ENCODE measurements around the gene AGL. TPM values are rescaled to one million over a fixed set of nuclear protein-coding genes. Genes with fewer than 3 reads are reported as not detected.

The AGL gene
- total RNA-seq, 1 experiment from 2014 or later, result 12.0 TPM

DNA sequence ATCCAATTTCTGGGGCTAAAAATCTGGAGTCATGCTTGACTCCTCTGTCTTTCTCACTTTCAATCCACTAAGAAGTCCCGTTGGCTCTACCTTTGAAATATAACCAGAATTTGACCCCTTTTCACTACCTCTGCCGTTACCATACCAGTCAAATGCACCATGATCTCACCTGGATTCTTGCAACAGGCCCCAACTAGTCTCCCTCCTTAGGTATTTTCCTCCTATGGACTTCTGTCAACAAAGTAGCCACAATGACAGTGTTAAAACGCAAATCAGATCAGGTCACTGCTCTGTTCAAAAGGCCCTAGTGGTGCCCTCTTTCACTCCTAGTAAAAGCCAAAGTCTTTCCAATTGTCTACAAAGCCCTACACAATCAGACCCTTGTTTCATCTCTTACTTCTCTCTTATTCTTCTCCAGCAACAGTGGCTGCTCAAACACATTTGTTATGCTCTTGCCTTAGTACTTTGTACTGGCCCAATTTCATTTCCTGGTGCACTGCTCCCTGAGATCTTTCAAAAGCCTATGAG lies 35.7 kb upstream of the AGL start:
- TF ChIP-seq, protein P1, sequence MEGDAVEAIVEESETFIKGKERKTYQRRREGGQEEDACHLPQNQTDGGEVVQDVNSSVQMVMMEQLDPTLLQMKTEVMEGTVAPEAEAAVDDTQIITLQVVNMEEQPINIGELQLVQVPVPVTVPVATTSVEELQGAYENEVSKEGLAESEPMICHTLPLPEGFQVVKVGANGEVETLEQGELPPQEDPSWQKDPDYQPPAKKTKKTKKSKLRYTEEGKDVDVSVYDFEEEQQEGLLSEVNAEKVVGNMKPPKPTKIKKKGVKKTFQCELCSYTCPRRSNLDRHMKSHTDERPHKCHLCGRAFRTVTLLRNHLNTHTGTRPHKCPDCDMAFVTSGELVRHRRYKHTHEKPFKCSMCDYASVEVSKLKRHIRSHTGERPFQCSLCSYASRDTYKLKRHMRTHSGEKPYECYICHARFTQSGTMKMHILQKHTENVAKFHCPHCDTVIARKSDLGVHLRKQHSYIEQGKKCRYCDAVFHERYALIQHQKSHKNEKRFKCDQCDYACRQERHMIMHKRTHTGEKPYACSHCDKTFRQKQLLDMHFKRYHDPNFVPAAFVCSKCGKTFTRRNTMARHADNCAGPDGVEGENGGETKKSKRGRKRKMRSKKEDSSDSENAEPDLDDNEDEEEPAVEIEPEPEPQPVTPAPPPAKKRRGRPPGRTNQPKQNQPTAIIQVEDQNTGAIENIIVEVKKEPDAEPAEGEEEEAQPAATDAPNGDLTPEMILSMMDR (IDR thresholded peaks at IDR 0.05), result no peak
- no peak for TF ChIP-seq TCF7L2 (IDR thresholded peaks at IDR 0.05; ENCODE audit: low read depth, low read length)
- TF ChIP-seq, protein P2, sequence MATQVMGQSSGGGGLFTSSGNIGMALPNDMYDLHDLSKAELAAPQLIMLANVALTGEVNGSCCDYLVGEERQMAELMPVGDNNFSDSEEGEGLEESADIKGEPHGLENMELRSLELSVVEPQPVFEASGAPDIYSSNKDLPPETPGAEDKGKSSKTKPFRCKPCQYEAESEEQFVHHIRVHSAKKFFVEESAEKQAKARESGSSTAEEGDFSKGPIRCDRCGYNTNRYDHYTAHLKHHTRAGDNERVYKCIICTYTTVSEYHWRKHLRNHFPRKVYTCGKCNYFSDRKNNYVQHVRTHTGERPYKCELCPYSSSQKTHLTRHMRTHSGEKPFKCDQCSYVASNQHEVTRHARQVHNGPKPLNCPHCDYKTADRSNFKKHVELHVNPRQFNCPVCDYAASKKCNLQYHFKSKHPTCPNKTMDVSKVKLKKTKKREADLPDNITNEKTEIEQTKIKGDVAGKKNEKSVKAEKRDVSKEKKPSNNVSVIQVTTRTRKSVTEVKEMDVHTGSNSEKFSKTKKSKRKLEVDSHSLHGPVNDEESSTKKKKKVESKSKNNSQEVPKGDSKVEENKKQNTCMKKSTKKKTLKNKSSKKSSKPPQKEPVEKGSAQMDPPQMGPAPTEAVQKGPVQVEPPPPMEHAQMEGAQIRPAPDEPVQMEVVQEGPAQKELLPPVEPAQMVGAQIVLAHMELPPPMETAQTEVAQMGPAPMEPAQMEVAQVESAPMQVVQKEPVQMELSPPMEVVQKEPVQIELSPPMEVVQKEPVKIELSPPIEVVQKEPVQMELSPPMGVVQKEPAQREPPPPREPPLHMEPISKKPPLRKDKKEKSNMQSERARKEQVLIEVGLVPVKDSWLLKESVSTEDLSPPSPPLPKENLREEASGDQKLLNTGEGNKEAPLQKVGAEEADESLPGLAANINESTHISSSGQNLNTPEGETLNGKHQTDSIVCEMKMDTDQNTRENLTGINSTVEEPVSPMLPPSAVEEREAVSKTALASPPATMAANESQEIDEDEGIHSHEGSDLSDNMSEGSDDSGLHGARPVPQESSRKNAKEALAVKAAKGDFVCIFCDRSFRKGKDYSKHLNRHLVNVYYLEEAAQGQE (IDR thresholded peaks at IDR 0.05; ENCODE audit: insufficient read depth in 1 of 2, low read depth in 2 of 2, low read length in 1 of 2), result no peak
- no peak for TF ChIP-seq SIN3A (IDR thresholded peaks at IDR 0.05; ENCODE audit: borderline replicate concordance, insufficient read depth, low read depth, low read length)
- no peak for TF ChIP-seq POLR2AphosphoS5 (IDR thresholded peaks at IDR 0.05; ENCODE audit: low read depth, low read length)
- no peak for DNase-seq (ENCODE audit: low read depth, low spot score)
- no peak overlapping the region for H3K4me3 ChIP-seq (ENCODE audit: low read depth in 2 of 2, low read length in 2 of 2)
- intact Hi-C loops (cut with micrococcal nuclease; ENCODE audit: unreplicated experiment), result no loop called here
- in situ Hi-C loops (cut with HindIII; ENCODE audit: low pct_unique_long_range_greater_than_20kb, low sequenced_read_pairs), result no loop called here
- no peaks in the 10 kb centered on the region for H3K4me1 ChIP-seq (ENCODE audit: control insufficient read depth, insufficient read depth, low read length)
- no peaks in the 10 kb centered on the region for H3K36me3 ChIP-seq (ENCODE audit: control insufficient read depth, insufficient read depth, low read length)
- H3K9me3 ChIP-seq (ENCODE audit: control insufficient read depth, insufficient read depth, low read depth, low read length), result no peaks in the 10 kb centered on the region
- POLR2A ChIA-PET, result no interaction called here
- no peaks in the 10 kb centered on the region for H3K27me3 ChIP-seq (ENCODE audit: control insufficient read depth, insufficient read depth, low read length)
- H3K27ac ChIP-seq (ENCODE audit: low read length), result no peak overlapping the region
- ATAC-seq, result no peak
- no TSS peak for BruUV-seq (replicated peaks)
- CTCF ChIA-PET, result no interaction called here

DNA sequence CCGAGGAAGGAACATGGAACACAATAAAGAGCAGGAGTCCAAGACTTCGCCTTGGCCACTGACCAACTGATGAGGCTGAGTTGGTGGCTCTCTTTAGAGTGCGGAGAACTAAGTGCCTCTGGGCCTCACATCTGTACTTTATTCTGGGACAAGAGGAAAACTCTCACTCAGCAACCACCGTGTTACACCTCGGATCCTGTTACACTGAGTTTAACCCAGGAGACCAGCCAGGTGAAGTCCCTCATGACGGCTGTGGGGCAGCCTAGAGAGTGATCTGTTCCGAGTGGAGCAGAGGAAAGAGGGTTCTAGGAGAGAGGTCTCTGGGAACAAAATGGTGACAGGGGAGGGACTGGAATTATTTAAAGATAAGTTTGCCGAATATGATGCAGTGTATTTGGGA lies 33.5 kb upstream of the AGL start:
- H3K4me3 ChIP-seq (ENCODE audit: low read depth in 2 of 2, low read length in 2 of 2), result no peak overlapping the region
- in situ Hi-C loops (cut with HindIII; ENCODE audit: low pct_unique_long_range_greater_than_20kb, low sequenced_read_pairs), result no loop called here
- H3K4me1 ChIP-seq (ENCODE audit: control insufficient read depth, insufficient read depth, low read length), result no peaks in the 10 kb centered on the region
- intact Hi-C loops (cut with micrococcal nuclease; ENCODE audit: unreplicated experiment), result no loop called here
- ChIA-PET CTCF (no interaction called here), POLR2A (no interaction called here)
- no TSS peak for BruUV-seq (replicated peaks)
- H3K27ac ChIP-seq (ENCODE audit: low read length), result no peak overlapping the region
- no peak for ATAC-seq
- TF ChIP-seq POLR2AphosphoS5 (IDR thresholded peaks at IDR 0.05; ENCODE audit: low read depth, low read length) (no peak), TCF7L2 (IDR thresholded peaks at IDR 0.05; ENCODE audit: low read depth, low read length) (no peak), SIN3A (IDR thresholded peaks at IDR 0.05; ENCODE audit: borderline replicate concordance, insufficient read depth, low read depth, low read length) (no peak)
- TF ChIP-seq, protein P2 (IDR thresholded peaks at IDR 0.05; ENCODE audit: insufficient read depth in 1 of 2, low read depth in 2 of 2, low read length in 1 of 2), result no peak
- TF ChIP-seq, protein P1 (IDR thresholded peaks at IDR 0.05), result no peak
- H3K9me3 ChIP-seq (ENCODE audit: control insufficient read depth, insufficient read depth, low read depth, low read length), result no peaks in the 10 kb centered on the region
- no peaks in the 10 kb centered on the region for H3K27me3 ChIP-seq (ENCODE audit: control insufficient read depth, insufficient read depth, low read length)
- DNase-seq (ENCODE audit: low read depth, low spot score), result no peak
- H3K36me3 ChIP-seq (ENCODE audit: control insufficient read depth, insufficient read depth, low read length), result no peaks in the 10 kb centered on the region

Measured in Panc1 (cell line).